ENCODE results near the gene BACH1. TPM values are rescaled to one million over a fixed set of nuclear protein-coding genes. Genes with fewer than 3 reads are reported as not detected.

BACH1 gene
- total RNA-seq, 2 donors from 2014 or later, result 26.9 to 86.0 TPM

- peaks cover 40% of the 10 kb centered on the region for H3K4me1 Mint-ChIP-seq
- H3K4me3 Mint-ChIP-seq, result peak overlapping the region; percentile 89
- H3K27me3 Mint-ChIP-seq, result no peaks in the 10 kb centered on the region
- H3K36me3 Mint-ChIP-seq (ENCODE audit: low read depth), result peaks cover 32% of the 10 kb centered on the region
- peaks cover 6% of the 10 kb centered on the region for H3K9me3 Mint-ChIP-seq
- no peak for ATAC-seq (replicated peaks)
- H3K27ac Mint-ChIP-seq, result peak overlapping the region; percentile 95
These were observed 2.1 kb downstream of the BACH1 start for GRCh38 chr21:29300807-29301138.

- H3K27me3 Mint-ChIP-seq, result no peaks in the 10 kb centered on the region
- peak overlapping the region; percentile 89 for H3K4me3 Mint-ChIP-seq
- peak overlapping the region; percentile 95 for H3K27ac Mint-ChIP-seq
- peaks cover 49% of the 10 kb centered on the region for H3K4me1 Mint-ChIP-seq
- H3K9me3 Mint-ChIP-seq, result peaks cover 6% of the 10 kb centered on the region
- no peak for ATAC-seq (replicated peaks)
- H3K36me3 Mint-ChIP-seq (ENCODE audit: low read depth), result peaks cover 41% of the 10 kb centered on the region
These were observed 3.0 kb downstream of the BACH1 start for GRCh38 chr21:29301691-29302090.

- Mint-ChIP-seq H3K9me3 (peaks cover 3% of the 10 kb centered on the region), H3K27ac (peak overlapping the region; percentile 95), H3K4me3 (peak overlapping the region; percentile 89), H3K36me3 (ENCODE audit: low read depth) (peaks cover 46% of the 10 kb centered on the region), H3K4me1 (peaks cover 46% of the 10 kb centered on the region), H3K27me3 (no peaks in the 10 kb centered on the region)
- no peak for ATAC-seq (replicated peaks)
These were observed 3.7 kb downstream of the BACH1 start for GRCh38 chr21:29302359-29302875.

GRCh38 chr21:29303288-29303687 lies 4.6 kb downstream of the BACH1 start:
- ATAC-seq (replicated peaks), result no peak
- Mint-ChIP-seq H3K27ac (no peak overlapping the region), H3K27me3 (no peaks in the 10 kb centered on the region), H3K9me3 (no peaks in the 10 kb centered on the region), H3K4me3 (peak overlapping the region; percentile 89), H3K36me3 (ENCODE audit: low read depth) (peaks cover 46% of the 10 kb centered on the region), H3K4me1 (peaks cover 42% of the 10 kb centered on the region)

DNA sequence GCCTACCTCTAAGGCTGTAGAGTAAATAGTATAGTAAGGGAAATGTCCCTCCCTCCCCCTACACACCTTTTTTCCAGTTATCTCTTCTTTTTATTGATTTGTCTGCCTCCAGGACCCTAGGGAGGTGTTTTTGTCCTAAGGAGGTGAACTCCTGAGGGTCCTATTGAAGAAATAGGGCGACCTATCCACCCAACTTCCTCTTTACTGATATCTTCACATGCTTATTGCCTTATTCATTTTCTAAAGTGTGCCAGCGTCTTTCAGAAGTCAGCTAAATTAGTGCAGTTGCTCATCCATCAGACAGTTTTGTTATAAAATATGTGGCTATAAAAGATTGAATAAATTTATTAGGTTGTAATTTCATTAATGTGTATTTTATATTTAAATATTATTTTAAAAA lies 5.9 kb downstream of the BACH1 start:
- Mint-ChIP-seq H3K36me3 (ENCODE audit: low read depth) (peaks cover 52% of the 10 kb centered on the region), H3K27ac (peak overlapping the region; percentile 65), H3K4me1 (peaks cover 44% of the 10 kb centered on the region), H3K9me3 (no peaks in the 10 kb centered on the region), H3K4me3 (peak overlapping the region; percentile 50), H3K27me3 (no peaks in the 10 kb centered on the region)
- no peak for ATAC-seq (replicated peaks)

DNA sequence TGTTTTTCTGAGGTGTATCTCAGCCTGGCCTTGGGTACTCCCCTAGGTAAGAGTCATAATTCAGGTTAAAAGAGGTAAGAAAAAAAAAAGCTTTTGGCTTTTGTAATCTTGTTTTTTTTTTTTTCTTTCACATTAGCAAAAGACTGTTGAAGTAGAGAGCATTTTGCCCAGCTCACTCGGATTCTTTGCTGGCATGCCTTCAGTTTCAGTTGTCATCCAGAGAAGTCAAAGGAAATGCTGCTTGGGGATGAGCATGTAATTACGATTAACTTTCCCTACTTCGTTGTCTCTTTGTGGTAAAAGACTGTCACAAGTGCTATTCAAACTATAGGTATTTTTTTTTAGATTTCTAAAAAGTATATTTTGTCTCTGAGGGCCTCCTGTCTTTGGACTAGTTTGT lies 6.3 kb downstream of the BACH1 start:
- Mint-ChIP-seq H3K4me3 (peak overlapping the region; percentile 50), H3K36me3 (ENCODE audit: low read depth) (peaks cover 47% of the 10 kb centered on the region), H3K27ac (peak overlapping the region; percentile 65), H3K4me1 (peaks cover 40% of the 10 kb centered on the region), H3K27me3 (no peaks in the 10 kb centered on the region), H3K9me3 (no peaks in the 10 kb centered on the region)
- no peak for ATAC-seq (replicated peaks)

DNA sequence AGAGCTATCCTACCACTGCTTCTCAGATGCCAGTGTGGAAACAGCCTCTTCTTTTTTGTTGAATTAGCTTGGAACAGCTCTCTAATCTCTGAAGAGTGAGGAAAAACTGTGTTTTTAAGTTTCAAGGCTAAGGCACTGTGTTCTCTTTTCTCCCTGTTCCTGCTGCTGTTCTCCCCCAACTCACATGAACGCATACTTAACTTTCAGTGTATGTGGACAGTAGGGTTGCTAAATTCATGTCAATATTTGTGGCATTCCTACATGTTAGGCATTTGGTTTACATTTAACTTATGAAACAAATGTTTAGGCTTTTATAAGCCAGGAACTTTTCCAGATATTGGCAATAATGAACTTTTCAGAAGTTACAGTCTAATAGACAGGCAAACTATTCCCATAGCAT lies 6.8 kb downstream of the BACH1 start:
- Mint-ChIP-seq H3K4me1 (peaks cover 39% of the 10 kb centered on the region), H3K27me3 (no peaks in the 10 kb centered on the region), H3K9me3 (no peaks in the 10 kb centered on the region), H3K36me3 (ENCODE audit: low read depth) (peaks cover 46% of the 10 kb centered on the region), H3K27ac (peak overlapping the region; percentile 65), H3K4me3 (peak overlapping the region; percentile 50)
- no peak for ATAC-seq (replicated peaks)

DNA sequence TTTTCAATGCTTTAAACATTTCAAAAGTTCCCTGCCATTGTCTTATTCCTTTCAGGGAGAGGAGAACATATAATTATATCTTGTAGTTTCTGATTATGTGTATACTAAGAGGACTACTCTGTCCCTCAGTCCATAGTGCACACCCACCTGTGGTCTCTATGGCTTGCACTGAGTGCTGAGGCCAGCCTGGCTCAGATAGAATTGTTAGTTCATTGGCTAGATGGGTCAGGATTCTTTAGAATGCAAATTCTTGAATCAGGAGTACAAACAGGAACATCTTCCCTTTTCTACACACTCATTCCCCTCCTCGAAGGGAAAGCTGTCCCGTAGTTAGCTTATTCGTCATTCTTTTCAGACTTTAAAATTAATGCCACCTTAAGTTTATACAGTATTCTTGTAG lies 8.2 kb downstream of the BACH1 start:
- Mint-ChIP-seq H3K27ac (peak overlapping the region; percentile 55), H3K4me1 (peaks cover 44% of the 10 kb centered on the region), H3K27me3 (no peaks in the 10 kb centered on the region), H3K4me3 (peak overlapping the region; percentile 56), H3K9me3 (no peaks in the 10 kb centered on the region), H3K36me3 (ENCODE audit: low read depth) (peaks cover 46% of the 10 kb centered on the region)
- peak; percentile 64 for ATAC-seq (replicated peaks)

GRCh38 chr21:29307718-29308455 lies 9.2 kb downstream of the BACH1 start:
- Mint-ChIP-seq H3K27ac (peak overlapping the region; percentile 55), H3K27me3 (no peaks in the 10 kb centered on the region), H3K4me3 (peak overlapping the region; percentile 56), H3K36me3 (ENCODE audit: low read depth) (peaks cover 52% of the 10 kb centered on the region), H3K4me1 (peaks cover 37% of the 10 kb centered on the region), H3K9me3 (no peaks in the 10 kb centered on the region)
- ATAC-seq (replicated peaks), result peak; percentile 23

DNA sequence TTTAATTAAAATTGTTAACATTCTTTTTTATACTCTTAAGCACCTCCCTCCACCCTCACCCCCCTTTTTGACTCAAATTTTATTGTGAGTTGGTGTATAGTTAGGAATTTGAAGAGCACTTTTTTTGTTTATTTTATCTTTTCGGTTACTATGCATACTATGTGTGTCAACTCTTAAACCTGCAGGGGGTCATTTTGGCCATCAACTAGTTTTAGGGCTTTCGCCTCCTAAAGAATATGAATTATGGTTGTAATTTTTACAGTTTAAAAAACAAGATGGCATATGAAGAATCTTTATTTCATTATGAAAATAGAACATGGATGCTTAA lies 9.7 kb downstream of the BACH1 start:
- Mint-ChIP-seq H3K9me3 (no peaks in the 10 kb centered on the region), H3K36me3 (ENCODE audit: low read depth) (peaks cover 57% of the 10 kb centered on the region), H3K4me3 (peak overlapping the region; percentile 56), H3K27ac (no peak overlapping the region), H3K4me1 (peaks cover 38% of the 10 kb centered on the region), H3K27me3 (no peaks in the 10 kb centered on the region)
- no peak for ATAC-seq (replicated peaks)

DNA sequence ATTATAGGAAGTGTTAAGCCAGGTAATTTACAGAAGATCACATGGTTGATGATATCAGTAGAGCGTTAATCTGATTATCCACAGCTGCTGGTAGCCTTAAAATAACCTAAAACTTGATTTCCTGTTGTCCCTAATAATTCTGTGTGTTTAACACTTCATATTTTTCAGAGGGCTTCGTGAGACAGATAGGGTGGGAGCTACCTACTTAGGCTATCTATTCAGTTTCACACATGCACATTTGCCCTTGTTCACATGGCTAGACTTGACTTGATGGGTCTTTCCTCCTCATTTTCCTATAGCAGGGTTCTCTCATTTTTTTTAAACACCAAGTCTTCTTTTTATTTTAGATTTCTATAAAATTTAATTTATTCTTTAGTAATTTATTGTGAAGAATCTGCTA lies 11.0 kb downstream of the BACH1 start:
- Mint-ChIP-seq H3K4me1 (peaks cover 39% of the 10 kb centered on the region), H3K9me3 (no peaks in the 10 kb centered on the region), H3K4me3 (no peak overlapping the region), H3K36me3 (ENCODE audit: low read depth) (peaks cover 60% of the 10 kb centered on the region), H3K27me3 (no peaks in the 10 kb centered on the region), H3K27ac (no peak overlapping the region)
- no peak for ATAC-seq (replicated peaks)

- peaks cover 33% of the 10 kb centered on the region for H3K4me1 Mint-ChIP-seq
These were observed 13.1 kb downstream of the BACH1 start for GRCh38 chr21:29311802-29312201.

DNA sequence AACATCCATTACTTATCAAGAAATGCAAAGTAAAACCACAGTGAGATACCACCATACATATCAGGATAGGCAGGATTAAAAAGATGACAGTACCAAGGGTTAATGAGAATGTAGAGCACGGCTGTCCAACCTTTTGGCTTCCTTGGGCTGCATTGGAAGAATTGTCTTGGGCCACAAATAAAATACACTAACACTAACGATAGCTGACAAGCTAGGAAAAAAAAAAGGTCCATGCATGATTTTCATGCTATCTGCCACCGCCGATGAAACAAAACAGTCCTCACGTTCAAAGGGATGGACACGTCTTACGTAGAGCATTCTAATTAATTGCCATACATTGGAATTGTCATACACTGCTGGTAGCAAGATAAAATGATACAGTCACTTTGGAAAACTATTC lies 14.3 kb downstream of the BACH1 start:
- Mint-ChIP-seq H3K36me3 (ENCODE audit: low read depth) (peaks cover 44% of the 10 kb centered on the region), H3K9me3 (no peaks in the 10 kb centered on the region)
- ATAC-seq (replicated peaks), result no peak

More at GRCh38 chr21:29311802-29312201, 13.1 kb downstream of the BACH1 start:
- Mint-ChIP-seq H3K36me3 (ENCODE audit: low read depth) (peaks cover 48% of the 10 kb centered on the region), H3K4me3 (no peak overlapping the region), H3K27me3 (no peaks in the 10 kb centered on the region), H3K9me3 (no peaks in the 10 kb centered on the region), H3K27ac (no peak overlapping the region)
- ATAC-seq (replicated peaks), result no peak

GRCh38 chr21:29313662-29314408 lies 15.1 kb downstream of the BACH1 start:
- H3K27ac Mint-ChIP-seq, result peak overlapping the region; percentile 44
- peaks cover 39% of the 10 kb centered on the region for H3K4me1 Mint-ChIP-seq
- no peaks in the 10 kb centered on the region for H3K27me3 Mint-ChIP-seq
- no peak overlapping the region for H3K4me3 Mint-ChIP-seq
- H3K36me3 Mint-ChIP-seq (ENCODE audit: low read depth), result peaks cover 38% of the 10 kb centered on the region
- no peaks in the 10 kb centered on the region for H3K9me3 Mint-ChIP-seq
- no peak for ATAC-seq (replicated peaks)

More for the DNA sequence above, 14.3 kb downstream of the BACH1 start:
- Mint-ChIP-seq H3K27ac (peak overlapping the region; percentile 44), H3K4me3 (no peak overlapping the region), H3K27me3 (no peaks in the 10 kb centered on the region), H3K4me1 (peaks cover 37% of the 10 kb centered on the region)
